Measurements from ENCODE around the gene TEX26.

TEX26 gene

DNA sequence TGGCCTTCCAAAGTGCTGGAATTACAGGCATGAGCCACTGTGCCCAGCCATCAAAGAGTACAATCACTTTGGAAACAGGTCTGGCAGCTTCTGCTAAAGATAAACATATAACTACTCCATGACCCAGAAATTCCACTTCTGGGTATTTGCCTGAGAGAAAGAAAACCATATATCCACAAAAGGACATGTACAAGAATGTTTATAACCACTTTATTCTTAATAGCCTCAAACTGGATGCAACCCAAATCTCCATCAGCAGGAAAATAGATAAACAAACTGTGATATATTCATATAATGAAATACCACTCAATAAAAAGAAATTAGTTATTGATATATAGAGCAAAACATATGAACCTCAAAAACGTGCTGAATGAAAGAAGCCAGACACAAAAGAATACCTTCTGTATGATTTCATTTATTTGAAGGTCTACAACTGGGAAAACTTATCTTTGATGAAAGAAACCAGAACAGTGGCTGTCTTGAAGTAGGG, 40.5 kb downstream of the TEX26 start:
- no peak overlapping the region for H3K4me3 ChIP-seq (replicated peaks in 1 of 2; ENCODE audit: low read depth in 2 of 2, low read length in 2 of 2)
- peak in 1 of 2 donors; percentile 16 for DNase-seq (ENCODE audit: low read depth in 2 of 2)
- TF ChIP-seq, protein P1, sequence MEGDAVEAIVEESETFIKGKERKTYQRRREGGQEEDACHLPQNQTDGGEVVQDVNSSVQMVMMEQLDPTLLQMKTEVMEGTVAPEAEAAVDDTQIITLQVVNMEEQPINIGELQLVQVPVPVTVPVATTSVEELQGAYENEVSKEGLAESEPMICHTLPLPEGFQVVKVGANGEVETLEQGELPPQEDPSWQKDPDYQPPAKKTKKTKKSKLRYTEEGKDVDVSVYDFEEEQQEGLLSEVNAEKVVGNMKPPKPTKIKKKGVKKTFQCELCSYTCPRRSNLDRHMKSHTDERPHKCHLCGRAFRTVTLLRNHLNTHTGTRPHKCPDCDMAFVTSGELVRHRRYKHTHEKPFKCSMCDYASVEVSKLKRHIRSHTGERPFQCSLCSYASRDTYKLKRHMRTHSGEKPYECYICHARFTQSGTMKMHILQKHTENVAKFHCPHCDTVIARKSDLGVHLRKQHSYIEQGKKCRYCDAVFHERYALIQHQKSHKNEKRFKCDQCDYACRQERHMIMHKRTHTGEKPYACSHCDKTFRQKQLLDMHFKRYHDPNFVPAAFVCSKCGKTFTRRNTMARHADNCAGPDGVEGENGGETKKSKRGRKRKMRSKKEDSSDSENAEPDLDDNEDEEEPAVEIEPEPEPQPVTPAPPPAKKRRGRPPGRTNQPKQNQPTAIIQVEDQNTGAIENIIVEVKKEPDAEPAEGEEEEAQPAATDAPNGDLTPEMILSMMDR (IDR thresholded peaks at IDR 0.05; ENCODE audit: low read depth, low read length) = no peak

DNA sequence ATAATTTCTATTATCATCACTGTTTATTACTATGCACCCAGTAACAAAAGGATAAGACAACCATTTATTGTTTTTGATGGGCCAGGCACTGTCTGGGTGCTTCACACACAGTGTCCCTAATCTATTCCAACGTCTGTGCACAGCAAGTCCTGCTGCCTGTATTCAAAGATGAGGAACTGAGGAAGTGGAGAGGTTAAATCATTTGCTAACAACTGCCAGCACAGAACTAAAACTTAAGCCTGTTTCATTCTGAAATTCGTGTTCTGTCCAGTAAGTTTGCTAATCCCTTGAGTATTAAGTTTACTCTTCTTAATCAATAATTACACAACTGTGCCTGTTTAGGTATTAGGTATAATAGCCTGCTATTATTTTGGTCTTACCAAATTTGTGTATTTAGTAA, 41.9 kb downstream of the TEX26 start:
- DNase-seq (ENCODE audit: low read depth in 2 of 2) = no peak
- TF ChIP-seq, protein P1 (IDR thresholded peaks at IDR 0.05; ENCODE audit: low read depth, low read length) = no peak
- H3K4me3 ChIP-seq (replicated peaks in 1 of 2; ENCODE audit: low read depth in 2 of 2, low read length in 2 of 2) = no peak overlapping the region

DNA sequence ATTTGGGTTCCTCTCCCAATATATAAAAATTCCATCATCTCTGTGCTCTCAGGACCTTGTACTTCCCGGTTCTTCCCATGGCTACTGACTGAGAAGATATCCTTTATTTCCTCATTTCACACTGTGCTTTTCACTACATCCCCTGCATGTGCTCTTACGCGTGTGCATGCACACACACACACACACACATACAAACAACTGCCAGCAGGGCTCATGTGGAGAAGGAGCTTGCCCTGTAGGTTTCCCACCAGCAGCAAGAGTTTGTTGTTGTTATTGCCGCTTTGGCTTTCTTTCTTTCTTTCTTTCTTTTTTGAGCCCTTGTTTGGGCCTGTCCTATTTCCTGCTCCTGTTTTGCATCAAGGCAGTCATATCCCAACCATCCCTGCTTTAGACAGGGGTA, 43.6 kb downstream of the TEX26 start:
- no peak overlapping the region for H3K4me3 ChIP-seq (replicated peaks in 1 of 2; ENCODE audit: low read depth in 2 of 2, low read length in 2 of 2)
- TF ChIP-seq, protein P1 (IDR thresholded peaks at IDR 0.05; ENCODE audit: low read depth, low read length) = no peak
- DNase-seq (ENCODE audit: low read depth in 2 of 2) = no peak

DNA sequence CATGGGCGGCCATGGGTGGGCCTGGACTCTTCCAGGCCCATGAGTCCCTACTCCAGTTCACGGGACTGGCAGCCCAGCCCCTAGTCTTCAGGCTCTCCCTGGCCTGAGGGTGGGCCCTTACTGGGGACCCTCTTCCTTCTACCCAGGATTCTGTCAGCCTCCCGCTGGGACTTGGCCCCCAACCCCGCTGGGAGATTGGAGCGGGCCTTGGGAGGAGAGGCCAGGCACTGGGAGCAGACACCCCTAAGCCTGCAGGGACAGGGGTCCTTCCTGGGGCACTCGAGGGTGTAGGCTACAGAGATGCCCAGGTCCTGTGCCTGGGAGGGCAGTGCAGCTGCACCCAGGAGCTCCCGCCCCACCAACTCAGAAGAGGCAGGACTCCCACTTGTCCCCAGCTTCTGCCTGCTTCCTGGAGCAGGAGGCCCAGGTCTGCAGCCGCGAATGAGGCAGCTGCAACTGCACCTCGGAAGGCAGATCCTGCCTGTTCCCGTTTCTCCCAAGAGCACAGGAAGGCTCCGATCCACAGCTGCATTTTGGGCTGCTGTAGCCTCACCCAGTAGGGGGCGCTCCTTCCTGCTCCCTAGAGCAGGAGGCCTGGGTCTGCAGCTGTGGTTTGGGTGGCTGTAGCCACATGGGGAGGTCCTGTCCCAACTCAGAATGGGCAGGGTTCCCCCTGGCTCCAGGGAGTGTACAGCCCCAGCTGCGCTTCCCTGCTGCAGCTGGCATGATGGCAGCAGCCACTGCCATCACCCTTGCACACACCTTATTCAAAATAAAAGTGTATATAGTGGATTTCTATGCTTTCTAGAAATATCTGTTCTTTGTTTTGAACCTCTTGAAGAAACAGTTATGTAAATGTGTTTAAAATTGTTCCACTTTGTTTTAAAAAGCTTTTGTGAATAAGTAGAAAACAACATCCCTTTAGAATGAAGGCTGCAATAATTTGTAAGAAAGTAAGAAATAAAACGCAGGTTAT, 46.8 kb downstream of the TEX26 start:
- DNase-seq (ENCODE audit: low read depth in 2 of 2) = peak; percentile 29 to 33
- TF ChIP-seq, protein P1 (IDR thresholded peaks at IDR 0.05; ENCODE audit: low read depth, low read length) = peak; percentile 78
- H3K4me3 ChIP-seq (replicated peaks in 1 of 2; ENCODE audit: low read depth in 2 of 2, low read length in 2 of 2) = no peak overlapping the region

DNA sequence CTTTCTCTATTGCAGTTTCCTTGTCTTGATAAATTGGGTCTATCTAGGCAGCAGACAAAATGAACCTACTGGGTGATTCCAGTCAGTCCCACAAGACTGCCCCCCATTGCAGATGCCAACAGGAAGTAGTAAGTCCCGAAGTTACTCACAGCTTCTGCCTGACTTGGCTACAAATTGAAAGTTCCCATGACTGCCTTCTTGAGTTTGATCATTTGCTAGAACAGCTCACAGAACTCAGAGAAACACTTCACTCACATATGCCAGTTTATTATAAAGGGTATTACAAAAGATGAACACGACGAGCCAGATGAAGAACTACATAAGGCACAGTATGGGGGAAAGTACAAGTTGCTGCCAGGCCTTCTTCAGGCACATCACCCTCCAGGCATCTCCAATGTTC, 50.0 kb downstream of the TEX26 start:
- no peak overlapping the region for H3K4me3 ChIP-seq (replicated peaks in 1 of 2; ENCODE audit: low read depth in 2 of 2, low read length in 2 of 2)
- peak in 1 of 2 donors; percentile 12 for DNase-seq (ENCODE audit: low read depth in 2 of 2)
- TF ChIP-seq, protein P1 (IDR thresholded peaks at IDR 0.05; ENCODE audit: low read depth, low read length) = no peak

DNA sequence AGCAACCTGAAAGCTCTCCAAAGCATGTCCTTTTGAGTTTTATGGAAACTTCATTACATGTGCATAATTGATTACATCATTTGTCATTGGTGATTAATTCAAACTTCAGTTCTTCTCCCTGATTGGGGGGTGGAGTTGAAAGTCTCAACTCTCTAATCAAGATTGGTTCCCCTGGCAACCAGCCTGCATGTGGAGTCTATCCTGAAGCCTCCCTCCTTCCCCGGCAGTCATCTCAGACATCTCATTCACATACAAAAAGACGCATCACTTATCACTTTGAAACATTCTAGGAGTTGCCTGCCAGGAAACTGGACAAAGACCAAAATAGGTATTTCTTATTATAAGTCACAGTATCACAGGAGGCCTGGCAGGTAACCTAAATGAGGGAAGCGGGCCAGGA, 50.5 kb downstream of the TEX26 start:
- no peak for DNase-seq (ENCODE audit: low read depth in 2 of 2)
- TF ChIP-seq, protein P1 (IDR thresholded peaks at IDR 0.05; ENCODE audit: low read depth, low read length) = no peak

More for the DNA sequence above, 50.5 kb downstream of the TEX26 start:
- no peak overlapping the region for H3K4me3 ChIP-seq (replicated peaks in 1 of 2; ENCODE audit: low read depth in 2 of 2, low read length in 2 of 2)

Data from cardiac fibroblast (primary cell).